WTC11 (cell line): ENCODE results near the gene KIF22. TPM values are rescaled to one million over a fixed set of nuclear protein-coding genes. Genes with fewer than 3 reads are reported as not detected.
A peak's percentile ranks its signal among the peaks of the same experiment; 100 is the strongest.

ENCODE experiments used
- ATAC-seq: fragments of 200-7000 bp; cut with Tn5 transposase; 2 replicates; pipeline ENCODE4 v1.10.0; 2021; ENCODE audit warnings: mild to moderate bottlenecking, moderate library complexity
- CTCF ChIA-PET: fragments of 300-600 bp; sonication (Branson Sonifier 250); formaldehyde crosslinking; loops from one replicate; lab custom pipeline; 2021; ENCODE audit warnings: antibody characterized with exemption; lab: Charles Lee
- POLR2A ChIA-PET: fragments of 350-600 bp; sonication (Branson Sonifier 250); formaldehyde crosslinking; loops from one replicate; lab custom pipeline; 2021; ENCODE audit warnings: antibody characterized with exemption; lab: Charles Lee
- DNase-seq: peaks from one replicate; pipeline ENCODE4 v3.0.0; 2021; ENCODE audit warnings: low spot score
- H3K27ac Mint-ChIP-seq: 2 replicates; pipeline ENCODE4 v1.8.0; 2021; ENCODE audit warnings: mixed read lengths
- H3K27me3 Mint-ChIP-seq: 2 replicates; pipeline ENCODE4 v1.8.0; 2021; ENCODE audit warnings: low read depth, mild to moderate bottlenecking, moderate library complexity, mixed read lengths
- H3K36me3 Mint-ChIP-seq: 2 replicates; pipeline ENCODE4 v1.8.0; 2021; ENCODE audit warnings: mixed read lengths
- H3K4me1 Mint-ChIP-seq: 2 replicates; pipeline ENCODE4 v1.8.0; 2022; ENCODE audit warnings: mixed read lengths
- H3K4me3 Mint-ChIP-seq: 2 replicates; pipeline ENCODE4 v1.8.0; 2021; ENCODE audit warnings: mild to moderate bottlenecking, moderate library complexity, mixed read lengths
- H3K9me3 Mint-ChIP-seq: 2 replicates; pipeline ENCODE4 v1.8.0; 2021; ENCODE audit warnings: mixed read lengths
- GTF2I ChIP-seq: fragments of 250-450 bp; sonication (Bioruptor Pico); conservative IDR thresholded peaks from 2 replicates; pipeline ENCODE4 v1.4.0; 2021; ENCODE audit warnings: mild to moderate bottlenecking
- NFATC4 ChIP-seq: fragments of 250-450 bp; sonication (Bioruptor Pico); IDR thresholded peaks from 2 replicates; pipeline ENCODE4 v1.9.0; 2021; ENCODE audit warnings: mild to moderate bottlenecking
- PRDM15 ChIP-seq: sonication (generic); formaldehyde crosslinking; IDR thresholded peaks from 2 replicates; pipeline ENCODE4 v1.8.0; 2022; ENCODE audit warnings: missing genetic modification reagents
- PRRX2 ChIP-seq: fragments of 250-450 bp; sonication (Bioruptor Pico); IDR thresholded peaks from 2 replicates; pipeline ENCODE4 v1.8.0; 2021; ENCODE audit warnings: mild to moderate bottlenecking
- SMAD3 ChIP-seq: sonication (generic); formaldehyde crosslinking; IDR thresholded peaks from 2 replicates; pipeline ENCODE4 v1.8.0; 2022; ENCODE audit warnings: missing genetic modification reagents, mild to moderate bottlenecking, borderline replicate concordance
- ZNF121 ChIP-seq: sonication (generic); formaldehyde crosslinking; IDR thresholded peaks from 2 replicates; pipeline ENCODE4 v1.8.0; 2023; ENCODE audit warnings: missing genetic modification reagents
- ZNF671 ChIP-seq: fragments of 250-450 bp; sonication (Bioruptor Pico); IDR thresholded peaks from 2 replicates; pipeline ENCODE4 v1.8.0; 2021; ENCODE audit warnings: mild to moderate bottlenecking
- total RNA-seq: library from RNA; stranded (reverse); gene quantifications from 3 replicates; pipeline ENCODE4 v1.2.3, GENCODE V29; 2021
- TF ChIP-seq, protein P1 (sequence below): sonication (generic); formaldehyde crosslinking; conservative IDR thresholded peaks from 2 replicates; pipeline ENCODE4 v1.8.1; 2023; ENCODE audit warnings: mild to moderate bottlenecking, low read depth, missing genetic modification reagents, moderate library complexity
- TF ChIP-seq, protein P2 (sequence below): sonication (generic); formaldehyde crosslinking; IDR thresholded peaks from 2 replicates; pipeline ENCODE4 v1.8.1; 2022; ENCODE audit warnings: missing genetic modification reagents, borderline replicate concordance
- TF ChIP-seq, protein P3 (sequence below): fragments of 250-450 bp; sonication (Bioruptor Pico); IDR thresholded peaks from 2 replicates; pipeline ENCODE4 v1.9.0; 2021; ENCODE audit warnings: mild to moderate bottlenecking
- TF ChIP-seq, protein P4 (sequence below): sonication (generic); formaldehyde crosslinking; IDR thresholded peaks from 2 replicates; pipeline ENCODE4 v1.8.1; 2023; ENCODE audit warnings: mild to moderate bottlenecking, moderate library complexity, missing genetic modification reagents

KIF22 gene
- total RNA-seq, 1 experiment from 2014 or later = 182 TPM

DNA sequence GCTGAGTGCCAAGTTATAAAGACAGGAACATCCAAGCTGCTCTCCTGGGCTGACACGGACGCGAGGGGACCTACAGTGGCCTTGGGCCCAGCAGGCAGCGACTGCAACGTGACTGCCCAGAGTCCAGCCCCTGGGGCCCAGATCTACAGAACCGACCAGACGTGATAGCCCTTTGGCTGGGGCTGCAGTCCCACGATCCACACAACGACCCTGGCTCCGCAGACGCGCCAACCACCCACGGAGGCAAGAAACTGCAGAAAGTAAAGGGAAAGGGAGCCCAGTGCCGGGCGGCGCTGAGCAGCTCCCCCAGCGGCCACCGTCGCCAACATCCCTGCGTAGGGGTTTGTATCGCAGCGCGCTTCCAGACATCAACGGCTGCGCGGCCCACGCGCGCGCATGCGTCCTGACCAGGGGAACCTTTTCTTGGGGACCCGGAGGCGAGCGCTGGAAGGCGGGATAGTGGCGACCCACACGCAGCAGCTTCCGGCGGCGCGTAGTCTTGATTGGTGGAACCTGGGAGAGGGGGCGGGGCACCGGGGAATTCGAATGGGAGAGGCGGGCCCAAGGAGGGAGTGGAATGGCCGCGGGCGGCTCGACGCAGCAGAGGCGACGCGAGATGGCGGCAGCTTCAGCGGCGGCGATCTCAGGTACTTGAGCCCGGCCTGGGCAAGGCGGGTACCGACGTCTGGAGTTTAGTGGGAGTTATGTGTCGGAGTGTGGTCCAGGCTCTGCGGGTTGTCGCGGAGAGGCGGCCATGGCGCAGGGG is at the start of gene KIF22 (continued):
- TF ChIP-seq PRDM15 (CRISPR knock-in tag) = 0 out of 2 replicates have a peak, but pooled peaks have one; percentile 21

- peaks cover 6% of the 10 kb centered on the region for H3K27me3 Mint-ChIP-seq
- H3K27ac Mint-ChIP-seq = no peak overlapping the region
- CTCF ChIA-PET = interaction anchor here (1.2 to 1.3 kb wide), 2 partner anchors 42 to 47 kb away, joined by 5 to 7 read pairs; partner anchors contain the start of gene KIF22
- TF ChIP-seq SMAD3 = no peak
- peak; percentile 62; the same call in 1 of the 2 replicates for TF ChIP-seq GTF2I (CRISPR knock-in tag)
- TF ChIP-seq, protein P1, sequence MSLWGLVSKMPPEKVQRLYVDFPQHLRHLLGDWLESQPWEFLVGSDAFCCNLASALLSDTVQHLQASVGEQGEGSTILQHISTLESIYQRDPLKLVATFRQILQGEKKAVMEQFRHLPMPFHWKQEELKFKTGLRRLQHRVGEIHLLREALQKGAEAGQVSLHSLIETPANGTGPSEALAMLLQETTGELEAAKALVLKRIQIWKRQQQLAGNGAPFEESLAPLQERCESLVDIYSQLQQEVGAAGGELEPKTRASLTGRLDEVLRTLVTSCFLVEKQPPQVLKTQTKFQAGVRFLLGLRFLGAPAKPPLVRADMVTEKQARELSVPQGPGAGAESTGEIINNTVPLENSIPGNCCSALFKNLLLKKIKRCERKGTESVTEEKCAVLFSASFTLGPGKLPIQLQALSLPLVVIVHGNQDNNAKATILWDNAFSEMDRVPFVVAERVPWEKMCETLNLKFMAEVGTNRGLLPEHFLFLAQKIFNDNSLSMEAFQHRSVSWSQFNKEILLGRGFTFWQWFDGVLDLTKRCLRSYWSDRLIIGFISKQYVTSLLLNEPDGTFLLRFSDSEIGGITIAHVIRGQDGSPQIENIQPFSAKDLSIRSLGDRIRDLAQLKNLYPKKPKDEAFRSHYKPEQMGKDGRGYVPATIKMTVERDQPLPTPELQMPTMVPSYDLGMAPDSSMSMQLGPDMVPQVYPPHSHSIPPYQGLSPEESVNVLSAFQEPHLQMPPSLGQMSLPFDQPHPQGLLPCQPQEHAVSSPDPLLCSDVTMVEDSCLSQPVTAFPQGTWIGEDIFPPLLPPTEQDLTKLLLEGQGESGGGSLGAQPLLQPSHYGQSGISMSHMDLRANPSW (CRISPR knock-in tag) = no peak
- TF ChIP-seq ZNF671 (CRISPR knock-in tag) = peak; percentile 41; the same call in 1 of the 2 replicates
- TF ChIP-seq, protein P2, sequence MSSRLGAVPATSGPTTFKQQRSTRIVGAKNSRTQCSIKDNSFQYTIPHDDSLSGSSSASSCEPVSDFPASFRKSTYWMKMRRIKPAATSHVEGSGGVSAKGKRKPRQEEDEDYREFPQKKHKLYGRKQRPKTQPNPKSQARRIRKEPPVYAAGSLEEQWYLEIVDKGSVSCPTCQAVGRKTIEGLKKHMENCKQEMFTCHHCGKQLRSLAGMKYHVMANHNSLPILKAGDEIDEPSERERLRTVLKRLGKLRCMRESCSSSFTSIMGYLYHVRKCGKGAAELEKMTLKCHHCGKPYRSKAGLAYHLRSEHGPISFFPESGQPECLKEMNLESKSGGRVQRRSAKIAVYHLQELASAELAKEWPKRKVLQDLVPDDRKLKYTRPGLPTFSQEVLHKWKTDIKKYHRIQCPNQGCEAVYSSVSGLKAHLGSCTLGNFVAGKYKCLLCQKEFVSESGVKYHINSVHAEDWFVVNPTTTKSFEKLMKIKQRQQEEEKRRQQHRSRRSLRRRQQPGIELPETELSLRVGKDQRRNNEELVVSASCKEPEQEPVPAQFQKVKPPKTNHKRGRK (CRISPR knock-in tag) = no peak
- TF ChIP-seq, protein P3, sequence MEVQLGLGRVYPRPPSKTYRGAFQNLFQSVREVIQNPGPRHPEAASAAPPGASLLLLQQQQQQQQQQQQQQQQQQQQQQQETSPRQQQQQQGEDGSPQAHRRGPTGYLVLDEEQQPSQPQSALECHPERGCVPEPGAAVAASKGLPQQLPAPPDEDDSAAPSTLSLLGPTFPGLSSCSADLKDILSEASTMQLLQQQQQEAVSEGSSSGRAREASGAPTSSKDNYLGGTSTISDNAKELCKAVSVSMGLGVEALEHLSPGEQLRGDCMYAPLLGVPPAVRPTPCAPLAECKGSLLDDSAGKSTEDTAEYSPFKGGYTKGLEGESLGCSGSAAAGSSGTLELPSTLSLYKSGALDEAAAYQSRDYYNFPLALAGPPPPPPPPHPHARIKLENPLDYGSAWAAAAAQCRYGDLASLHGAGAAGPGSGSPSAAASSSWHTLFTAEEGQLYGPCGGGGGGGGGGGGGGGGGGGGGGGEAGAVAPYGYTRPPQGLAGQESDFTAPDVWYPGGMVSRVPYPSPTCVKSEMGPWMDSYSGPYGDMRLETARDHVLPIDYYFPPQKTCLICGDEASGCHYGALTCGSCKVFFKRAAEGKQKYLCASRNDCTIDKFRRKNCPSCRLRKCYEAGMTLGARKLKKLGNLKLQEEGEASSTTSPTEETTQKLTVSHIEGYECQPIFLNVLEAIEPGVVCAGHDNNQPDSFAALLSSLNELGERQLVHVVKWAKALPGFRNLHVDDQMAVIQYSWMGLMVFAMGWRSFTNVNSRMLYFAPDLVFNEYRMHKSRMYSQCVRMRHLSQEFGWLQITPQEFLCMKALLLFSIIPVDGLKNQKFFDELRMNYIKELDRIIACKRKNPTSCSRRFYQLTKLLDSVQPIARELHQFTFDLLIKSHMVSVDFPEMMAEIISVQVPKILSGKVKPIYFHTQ (CRISPR knock-in tag) = peak; percentile 69; the same call in 1 of the 2 replicates
- peak; percentile 79; the same call in 1 of the 2 replicates for TF ChIP-seq PRRX2
- TF ChIP-seq, protein P4, sequence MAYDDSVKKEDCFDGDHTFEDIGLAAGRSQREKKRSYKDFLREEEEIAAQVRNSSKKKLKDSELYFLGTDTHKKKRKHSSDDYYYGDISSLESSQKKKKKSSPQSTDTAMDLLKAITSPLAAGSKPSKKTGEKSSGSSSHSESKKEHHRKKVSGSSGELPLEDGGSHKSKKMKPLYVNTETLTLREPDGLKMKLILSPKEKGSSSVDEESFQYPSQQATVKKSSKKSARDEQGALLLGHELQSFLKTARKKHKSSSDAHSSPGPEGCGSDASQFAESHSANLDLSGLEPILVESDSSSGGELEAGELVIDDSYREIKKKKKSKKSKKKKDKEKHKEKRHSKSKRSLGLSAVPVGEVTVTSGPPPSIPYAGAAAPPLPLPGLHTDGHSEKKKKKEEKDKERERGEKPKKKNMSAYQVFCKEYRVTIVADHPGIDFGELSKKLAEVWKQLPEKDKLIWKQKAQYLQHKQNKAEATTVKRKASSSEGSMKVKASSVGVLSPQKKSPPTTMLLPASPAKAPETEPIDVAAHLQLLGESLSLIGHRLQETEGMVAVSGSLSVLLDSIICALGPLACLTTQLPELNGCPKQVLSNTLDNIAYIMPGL = no peak
- 0 out of 2 replicates have a peak, but pooled peaks have one; percentile 52 for TF ChIP-seq NFATC4
- TF ChIP-seq ZNF121 = peak; percentile 95
- ATAC-seq (no peak), DNase-seq (no peak)
- H3K36me3 Mint-ChIP-seq = peaks cover 30% of the 10 kb centered on the region
- H3K4me1 Mint-ChIP-seq = peaks cover 16% of the 10 kb centered on the region
- POLR2A ChIA-PET = no interaction called here
- no peak overlapping the region for H3K4me3 Mint-ChIP-seq
- H3K9me3 Mint-ChIP-seq = peaks cover 7% of the 10 kb centered on the region
Observed at GRCh38 chr16:29742683-29743275, 47.8 kb upstream of the KIF22 start.
